Astrocyte (in vitro differentiated cells and primary cell): ENCODE results near the gene DYNC1LI1. TPM values are rescaled to one million over a fixed set of nuclear protein-coding genes. Genes with fewer than 3 reads are reported as not detected.

Experiments used
- DNase-seq: peaks from one replicate; pipeline ENCODE4 v3.0.0-alpha.2; 2010; ENCODE audit warnings: low read depth
- FAIRE-seq: peaks from 2 replicates; lab custom pipeline; 2011; peaks lifted over from hg19 to GRCh38; lab: Jason Lieb, UNC
- H2AFZ ChIP-seq: 2 replicates; pipeline ENCODE4 v1.6.0; 2012; ENCODE audit warnings: low read depth, low read length, inconsistent platforms
- H3K27ac ChIP-seq: 2 replicates; pipeline ENCODE4 v1.5.1; 2011; ENCODE audit warnings: low read depth, low read length, inconsistent platforms
- H3K27me3 ChIP-seq: 2 replicates; pipeline ENCODE4 v1.6.0; 2011; ENCODE audit warnings: low read length, inconsistent platforms; ENCODE audit not compliant: insufficient read depth
- H3K36me3 ChIP-seq: 2 replicates; pipeline ENCODE4 v1.5.1; 2011; ENCODE audit warnings: low read length, inconsistent platforms; ENCODE audit not compliant: insufficient read depth
- H3K4me1 ChIP-seq: 2 replicates; pipeline ENCODE4 v1.5.1; 2011; ENCODE audit warnings: low read length, inconsistent platforms; ENCODE audit not compliant: insufficient read depth
- H3K4me2 ChIP-seq: 2 replicates; pipeline ENCODE4 v1.6.0; 2012; ENCODE audit warnings: low read length, inconsistent platforms
- H3K4me3 ChIP-seq: 2 replicates; pipeline ENCODE4 v1.5.1; 2011; ENCODE audit warnings: low read depth, mild to moderate bottlenecking, low read length, inconsistent platforms; ENCODE audit not compliant: insufficient read depth
- H3K79me2 ChIP-seq: 2 replicates; pipeline ENCODE4 v1.6.0; 2012; ENCODE audit warnings: mild to moderate bottlenecking, low read length, inconsistent platforms; ENCODE audit not compliant: insufficient read depth
- H3K9ac ChIP-seq: 2 replicates; pipeline ENCODE4 v1.6.0; 2012; ENCODE audit warnings: mild to moderate bottlenecking, low read length, inconsistent platforms
- H3K9me3 ChIP-seq: 2 replicates; pipeline ENCODE4 v1.5.1; 2012; ENCODE audit warnings: low read depth, mild to moderate bottlenecking, low read length, inconsistent platforms; ENCODE audit not compliant: insufficient read depth
- H4K20me1 ChIP-seq: 2 replicates; pipeline ENCODE4 v1.6.0; 2012; ENCODE audit warnings: low read length, inconsistent platforms; ENCODE audit not compliant: insufficient read depth
- H3K27ac Mint-ChIP-seq: one replicate; pipeline ENCODE4 v1.8.0; 2021; ENCODE audit warnings: mild to moderate bottlenecking, mixed read lengths; ENCODE audit not compliant: unreplicated experiment
- H3K27me3 Mint-ChIP-seq: one replicate; pipeline ENCODE4 v1.8.0; 2021; ENCODE audit warnings: low read depth, mixed read lengths; ENCODE audit not compliant: unreplicated experiment
- H3K36me3 Mint-ChIP-seq: one replicate; pipeline ENCODE4 v1.8.0; 2021; ENCODE audit warnings: low read depth, mixed read lengths; ENCODE audit not compliant: unreplicated experiment
- H3K4me1 Mint-ChIP-seq: one replicate; pipeline ENCODE4 v1.8.0; 2021; ENCODE audit warnings: low read depth, mixed read lengths; ENCODE audit not compliant: unreplicated experiment
- H3K4me3 Mint-ChIP-seq: one replicate; pipeline ENCODE4 v1.8.0; 2021; ENCODE audit warnings: mild to moderate bottlenecking, moderate library complexity, mixed read lengths; ENCODE audit not compliant: unreplicated experiment
- H3K9me3 Mint-ChIP-seq: one replicate; pipeline ENCODE4 v1.8.0; 2021; ENCODE audit warnings: mild to moderate bottlenecking, mixed read lengths; ENCODE audit not compliant: unreplicated experiment
- CTCF ChIP-seq: IDR thresholded peaks from 2 replicates; pipeline ENCODE4 v1.5.1; 2011; ENCODE audit warnings: low read depth, mild to moderate bottlenecking, inconsistent platforms, low read length, moderate library complexity; ENCODE audit not compliant: insufficient read depth
- EZH2 ChIP-seq: IDR thresholded peaks from 2 replicates; pipeline ENCODE4 v1.6.1; 2012; ENCODE audit warnings: mild to moderate bottlenecking, low read length, inconsistent platforms; ENCODE audit not compliant: insufficient read depth
- total RNA-seq: library from RNA; stranded (reverse); gene quantifications from 2 replicates; pipeline ENCODE4 v1.2.1, GENCODE V29; 2021

DYNC1LI1 gene
- total RNA-seq, 1 donor from 2014 or later: 43.0 TPM

- Mint-ChIP-seq H3K4me1 (no peaks in the 10 kb centered on the region), H3K9me3 (no peaks in the 10 kb centered on the region), H3K4me3 (no peak overlapping the region), H3K27ac (no peak overlapping the region), H3K36me3 (no peaks in the 10 kb centered on the region), H3K27me3 (no peaks in the 10 kb centered on the region)
- Histone ChIP-seq H3K27me3 (no peaks in the 10 kb centered on the region), H2AFZ (no peak overlapping the region), H3K27ac (no peak overlapping the region), H3K36me3 (peaks cover 6% of the 10 kb centered on the region), H3K79me2 (peaks cover 14% of the 10 kb centered on the region), H3K4me3 (no peak overlapping the region), H4K20me1 (peaks cover 19% of the 10 kb centered on the region), H3K4me2 (no peak overlapping the region), H3K4me1 (peaks cover 8% of the 10 kb centered on the region), H3K9me3 (no peaks in the 10 kb centered on the region), H3K9ac (no peak overlapping the region)
- FAIRE-seq: no peak
- DNase-seq: no peak
- TF ChIP-seq CTCF (no peak), EZH2 (no peak)
These were observed 82.7 kb downstream of the DYNC1LI1 start for GRCh38 chr3:32487781-32488473.

- Mint-ChIP-seq H3K27ac (no peak overlapping the region), H3K4me3 (no peak overlapping the region), H3K27me3 (no peaks in the 10 kb centered on the region), H3K9me3 (no peaks in the 10 kb centered on the region), H3K4me1 (no peaks in the 10 kb centered on the region), H3K36me3 (peaks cover 5% of the 10 kb centered on the region)
- no peak overlapping the region for H3K4me3 ChIP-seq
- no peak overlapping the region for H3K4me2 ChIP-seq
- H3K9me3 ChIP-seq: no peaks in the 10 kb centered on the region
- no peak overlapping the region for H3K9ac ChIP-seq
- no peaks in the 10 kb centered on the region for H3K4me1 ChIP-seq
- FAIRE-seq (no peak), DNase-seq (no peak)
- H3K27ac ChIP-seq: no peak overlapping the region
- no peak for TF ChIP-seq CTCF
- TF ChIP-seq EZH2: no peak
- H3K36me3 ChIP-seq: peaks cover 17% of the 10 kb centered on the region
- H2AFZ ChIP-seq: no peak overlapping the region
- no peaks in the 10 kb centered on the region for H3K79me2 ChIP-seq
- H3K27me3 ChIP-seq: no peaks in the 10 kb centered on the region
- H4K20me1 ChIP-seq: peaks cover 7% of the 10 kb centered on the region
These were observed 86.2 kb downstream of the DYNC1LI1 start for GRCh38 chr3:32484436-32484835.

- Histone ChIP-seq H3K9me3 (no peaks in the 10 kb centered on the region), H3K27ac (no peak overlapping the region), H3K4me3 (no peak overlapping the region), H3K9ac (no peak overlapping the region), H3K27me3 (no peaks in the 10 kb centered on the region), H4K20me1 (peaks cover 7% of the 10 kb centered on the region), H3K4me2 (no peak overlapping the region), H3K79me2 (no peaks in the 10 kb centered on the region), H3K4me1 (no peaks in the 10 kb centered on the region), H2AFZ (no peak overlapping the region), H3K36me3 (peaks cover 17% of the 10 kb centered on the region)
- no peak overlapping the region for H3K27ac Mint-ChIP-seq
- H3K9me3 Mint-ChIP-seq: no peaks in the 10 kb centered on the region
- no peak overlapping the region for H3K4me3 Mint-ChIP-seq
- no peaks in the 10 kb centered on the region for H3K27me3 Mint-ChIP-seq
- no peak for FAIRE-seq
- TF ChIP-seq CTCF: no peak
- TF ChIP-seq EZH2: no peak
- DNase-seq: no peak
- H3K36me3 Mint-ChIP-seq: peaks cover 5% of the 10 kb centered on the region
- H3K4me1 Mint-ChIP-seq: no peaks in the 10 kb centered on the region
These were observed 86.9 kb downstream of the DYNC1LI1 start for GRCh38 chr3:32483772-32484171.
